Measurements from ENCODE around the gene ROBO1.

ROBO1 gene

GRCh38 chr3:79157191-79157590 lies 610.6 kb downstream of the ROBO1 start:
- Histone ChIP-seq H3K4me1 (ENCODE audit: low read length) (no peaks in the 10 kb centered on the region), H2AFZ (ENCODE audit: low read length) (no peak overlapping the region), H3K79me2 (ENCODE audit: low read length) (no peaks in the 10 kb centered on the region), H3K36me3 (replicated peaks; ENCODE audit: insufficient read depth, low read length) (no peaks in the 10 kb centered on the region), H3K27me3 (replicated peaks; ENCODE audit: insufficient read depth, low read length) (no peaks in the 10 kb centered on the region), H3K9me3 (replicated peaks; ENCODE audit: insufficient read depth, low read length) (no peaks in the 10 kb centered on the region), H3F3A (ENCODE audit: insufficient read depth, low read length) (no peaks in the 10 kb centered on the region), H4K20me1 (ENCODE audit: insufficient read depth, low read length) (no peaks in the 10 kb centered on the region), H3K4me3 (ENCODE audit: low read length) (no peak overlapping the region), H3K4me2 (ENCODE audit: low read depth, low read length) (no peak overlapping the region), H3K27ac (ENCODE audit: low read length) (no peak overlapping the region), H3K9ac (ENCODE audit: low read length) (no peak overlapping the region), H3K9me2 (replicated peaks; ENCODE audit: insufficient read depth, low read length) (no peaks in the 10 kb centered on the region)
- TF ChIP-seq EZH2 (optimal IDR thresholded peaks at IDR 0.05; ENCODE audit: low read depth, low read length) (no peak), EZH2phosphoT487 (IDR thresholded peaks at IDR 0.05; ENCODE audit: low read length) (no peak)
- no peak for DNase-seq

GRCh38 chr3:79154865-79155264 lies 612.9 kb downstream of the ROBO1 start:
- H3F3A ChIP-seq (ENCODE audit: insufficient read depth, low read length) = no peaks in the 10 kb centered on the region
- H2AFZ ChIP-seq (ENCODE audit: low read length) = no peak overlapping the region
- H3K4me1 ChIP-seq (ENCODE audit: low read length) = no peaks in the 10 kb centered on the region
- no peak overlapping the region for H3K4me3 ChIP-seq (ENCODE audit: low read length)
- H3K9me2 ChIP-seq (replicated peaks; ENCODE audit: insufficient read depth, low read length) = no peaks in the 10 kb centered on the region
- H4K20me1 ChIP-seq (ENCODE audit: insufficient read depth, low read length) = no peaks in the 10 kb centered on the region
- no peak for DNase-seq
- H3K4me2 ChIP-seq (ENCODE audit: low read depth, low read length) = no peak overlapping the region
- H3K36me3 ChIP-seq (replicated peaks; ENCODE audit: insufficient read depth, low read length) = no peaks in the 10 kb centered on the region
- no peaks in the 10 kb centered on the region for H3K9me3 ChIP-seq (replicated peaks; ENCODE audit: insufficient read depth, low read length)
- TF ChIP-seq EZH2phosphoT487 (IDR thresholded peaks at IDR 0.05; ENCODE audit: low read length) (no peak), CTCF (IDR thresholded peaks at IDR 0.05; ENCODE audit: low read length) (no peak), EZH2 (optimal IDR thresholded peaks at IDR 0.05; ENCODE audit: low read depth, low read length) (no peak)
- H3K9ac ChIP-seq (ENCODE audit: low read length) = no peak overlapping the region
- H3K27ac ChIP-seq (ENCODE audit: low read length) = no peak overlapping the region
- no peaks in the 10 kb centered on the region for H3K79me2 ChIP-seq (ENCODE audit: low read length)
- no peaks in the 10 kb centered on the region for H3K27me3 ChIP-seq (replicated peaks; ENCODE audit: insufficient read depth, low read length)

GRCh38 chr3:79148786-79149185 lies 619.0 kb downstream of the ROBO1 start:
- Histone ChIP-seq H3K9me3 (replicated peaks; ENCODE audit: insufficient read depth, low read length) (no peaks in the 10 kb centered on the region), H3K4me2 (ENCODE audit: low read depth, low read length) (no peak overlapping the region), H3K4me1 (ENCODE audit: low read length) (no peaks in the 10 kb centered on the region), H3K27ac (ENCODE audit: low read length) (no peak overlapping the region), H4K20me1 (ENCODE audit: insufficient read depth, low read length) (no peaks in the 10 kb centered on the region), H3K4me3 (ENCODE audit: low read length) (no peak overlapping the region), H3K9me2 (replicated peaks; ENCODE audit: insufficient read depth, low read length) (no peaks in the 10 kb centered on the region), H2AFZ (ENCODE audit: low read length) (no peak overlapping the region), H3K79me2 (ENCODE audit: low read length) (no peaks in the 10 kb centered on the region), H3F3A (ENCODE audit: insufficient read depth, low read length) (no peaks in the 10 kb centered on the region), H3K9ac (ENCODE audit: low read length) (no peak overlapping the region), H3K36me3 (replicated peaks; ENCODE audit: insufficient read depth, low read length) (no peaks in the 10 kb centered on the region), H3K27me3 (replicated peaks; ENCODE audit: insufficient read depth, low read length) (no peaks in the 10 kb centered on the region)
- no peak for TF ChIP-seq EZH2 (optimal IDR thresholded peaks at IDR 0.05; ENCODE audit: low read depth, low read length)
- no peak for TF ChIP-seq EZH2phosphoT487 (IDR thresholded peaks at IDR 0.05; ENCODE audit: low read length)
- no peak for TF ChIP-seq CTCF (IDR thresholded peaks at IDR 0.05; ENCODE audit: low read length)
- DNase-seq = no peak

GRCh38 chr3:79146024-79146423 lies 621.8 kb downstream of the ROBO1 start:
- no peak for DNase-seq
- no peaks in the 10 kb centered on the region for H3F3A ChIP-seq (ENCODE audit: insufficient read depth, low read length)
- no peak overlapping the region for H3K4me2 ChIP-seq (ENCODE audit: low read depth, low read length)
- H3K9me3 ChIP-seq (replicated peaks; ENCODE audit: insufficient read depth, low read length) = no peaks in the 10 kb centered on the region
- H2AFZ ChIP-seq (ENCODE audit: low read length) = no peak overlapping the region
- H3K9ac ChIP-seq (ENCODE audit: low read length) = no peak overlapping the region
- no peak overlapping the region for H3K27ac ChIP-seq (ENCODE audit: low read length)
- H4K20me1 ChIP-seq (ENCODE audit: insufficient read depth, low read length) = no peaks in the 10 kb centered on the region
- TF ChIP-seq EZH2 (optimal IDR thresholded peaks at IDR 0.05; ENCODE audit: low read depth, low read length) = no peak
- no peak for TF ChIP-seq EZH2phosphoT487 (IDR thresholded peaks at IDR 0.05; ENCODE audit: low read length)
- no peak for TF ChIP-seq CTCF (IDR thresholded peaks at IDR 0.05; ENCODE audit: low read length)
- H3K4me3 ChIP-seq (ENCODE audit: low read length) = no peak overlapping the region
- H3K27me3 ChIP-seq (replicated peaks; ENCODE audit: insufficient read depth, low read length) = no peaks in the 10 kb centered on the region
- no peaks in the 10 kb centered on the region for H3K9me2 ChIP-seq (replicated peaks; ENCODE audit: insufficient read depth, low read length)
- no peaks in the 10 kb centered on the region for H3K36me3 ChIP-seq (replicated peaks; ENCODE audit: insufficient read depth, low read length)
- no peaks in the 10 kb centered on the region for H3K4me1 ChIP-seq (ENCODE audit: low read length)
- H3K79me2 ChIP-seq (ENCODE audit: low read length) = no peaks in the 10 kb centered on the region

All from MM.1S (cell line).